PC-3 (cell line): ENCODE data around the gene TXNDC16. TPM values are rescaled to one million over a fixed set of nuclear protein-coding genes. Genes with fewer than 3 reads are reported as not detected.

Experiments used
- ATAC-seq: fragments of 200-7000 bp; cut with Tn5 transposase; 2 replicates; pipeline ENCODE4 v1.9.1; 2020; ENCODE audit warnings: mild to moderate bottlenecking, moderate library complexity
- BruUV-seq: library from RNA; stranded (reverse); fragments of 400-500 nt; replicated peaks from 2 replicates; lab custom pipeline; 2021; lab: Mats Ljungman, UMichigan
- CTCF ChIA-PET: fragments of 300-600 bp; sonication (Branson Sonifier 250); formaldehyde crosslinking; loops from one replicate; lab custom pipeline; 2022; ENCODE audit warnings: antibody characterized with exemption; lab: Charles Lee
- POLR2A ChIA-PET: fragments of 300-600 bp; sonication (Branson Sonifier 250); formaldehyde crosslinking; loops from one replicate; lab custom pipeline; 2022; ENCODE audit warnings: antibody characterized with exemption; ENCODE audit not compliant: unreplicated experiment; lab: Charles Lee
- DNase-seq: peaks from one replicate; pipeline ENCODE4 v3.0.0-alpha.2; 2015
- H2AFZ ChIP-seq: fragments of 300-600 bp; sonication (generic); 2 replicates; pipeline ENCODE4 v1.6.0; 2016; ENCODE audit warnings: antibody characterized with exemption, low read length
- H3F3A ChIP-seq: fragments of 300-600 bp; sonication (generic); one replicate; pipeline ENCODE4 v1.6.0; 2017; ENCODE audit warnings: antibody characterized with exemption, low read length, control low read depth, mild to moderate bottlenecking; ENCODE audit not compliant: unreplicated experiment
- H3K27ac ChIP-seq: fragments of 300-600 bp; sonication (generic); 2 replicates; pipeline ENCODE4 v1.5.1; 2016; ENCODE audit warnings: mild to moderate bottlenecking, low read length
- H3K27me3 ChIP-seq: fragments of 300-600 bp; sonication (generic); 2 replicates; pipeline ENCODE4 v1.6.1; 2016; ENCODE audit warnings: low read length, mixed read lengths
- H3K36me3 ChIP-seq: fragments of 300-600 bp; sonication (generic); 2 replicates; pipeline ENCODE4 v1.6.1; 2016; ENCODE audit warnings: low read depth, mixed run types, low read length, mixed read lengths
- H3K4me1 ChIP-seq: fragments of 300-600 bp; sonication (generic); 2 replicates; pipeline ENCODE4 v1.5.1; 2016; ENCODE audit warnings: low read length; ENCODE audit not compliant: insufficient read depth
- H3K4me2 ChIP-seq: fragments of 300-600 bp; sonication (generic); 2 replicates; pipeline ENCODE4 v1.6.0; 2016; ENCODE audit warnings: low read length
- H3K4me3 ChIP-seq: fragments of 300-600 bp; sonication (generic); 2 replicates; pipeline ENCODE4 v1.5.1; 2016; ENCODE audit warnings: mild to moderate bottlenecking, low read length, mixed read lengths
- H3K79me2 ChIP-seq: fragments of 300-600 bp; sonication (generic); 2 replicates; pipeline ENCODE4 v1.6.1; 2017; ENCODE audit warnings: low read length, mixed read lengths
- H3K9ac ChIP-seq: fragments of 300-600 bp; sonication (generic); 2 replicates; pipeline ENCODE4 v1.6.0; 2016; ENCODE audit warnings: mild to moderate bottlenecking, low read length
- H3K9me2 ChIP-seq: fragments of 300-600 bp; sonication (generic); replicated peaks from 2 replicates; pipeline ENCODE4 v1.6.1; 2016; ENCODE audit warnings: mixed run types, low read length, mixed read lengths
- H3K9me3 ChIP-seq: fragments of 300-600 bp; sonication (generic); 2 replicates; pipeline ENCODE4 v1.6.1; 2016; ENCODE audit warnings: low read length, mixed read lengths
- H4K20me1 ChIP-seq: fragments of 300-600 bp; sonication (generic); 2 replicates; pipeline ENCODE4 v1.6.1; 2016; ENCODE audit warnings: low read length, mixed read lengths
- CTCF ChIP-seq: fragments of 300-600 bp; sonication (generic); conservative IDR thresholded peaks from 2 replicates; pipeline ENCODE4 v1.5.1; 2017; ENCODE audit warnings: antibody characterized with exemption, low read depth, mild to moderate bottlenecking, low read length
- EZH2 ChIP-seq: fragments of 300-600 bp; sonication (generic); IDR thresholded peaks from one replicate; pipeline ENCODE4 v1.6.1; 2017; ENCODE audit warnings: antibody characterized with exemption, mild to moderate bottlenecking, low read length; ENCODE audit not compliant: unreplicated experiment
- EZH2phosphoT487 ChIP-seq: fragments of 300-600 bp; sonication (generic); IDR thresholded peaks from 2 replicates; pipeline ENCODE4 v1.6.1; 2018; ENCODE audit warnings: mild to moderate bottlenecking, antibody characterized with exemption, low read length, borderline replicate concordance
- intact Hi-C: fragments of 100-400 bp; cut with micrococcal nuclease; formaldehyde crosslinking; loops from 2 replicates; pipeline ENCODE4 v1.9.0; 2023
- total RNA-seq: library from RNA; depleted of rRNA; stranded (reverse); fragments of >200 nt; gene quantifications from 2 replicates; pipeline ENCODE4 v1.2.3, GENCODE V29; 2014; rRNA removed

TXNDC16 gene
- total RNA-seq, 1 experiment from 2014 or later: 4.0 TPM

- Histone ChIP-seq H3F3A (no peaks in the 10 kb centered on the region), H2AFZ (no peak overlapping the region), H3K9me3 (no peaks in the 10 kb centered on the region), H3K4me1 (peaks cover 24% of the 10 kb centered on the region), H3K4me2 (no peak overlapping the region), H3K36me3 (no peaks in the 10 kb centered on the region), H3K9ac (no peak overlapping the region), H3K27ac (no peak overlapping the region), H3K4me3 (no peak overlapping the region), H3K9me2 (no peaks in the 10 kb centered on the region), H4K20me1 (no peaks in the 10 kb centered on the region), H3K27me3 (no peaks in the 10 kb centered on the region), H3K79me2 (no peaks in the 10 kb centered on the region)
- DNase-seq: no peak
- ChIA-PET CTCF (no interaction called here), POLR2A (no interaction called here)
- TF ChIP-seq EZH2phosphoT487 (no peak), EZH2 (no peak), CTCF (no peak)
- no TSS peak for BruUV-seq
- no peak for ATAC-seq
- intact Hi-C loops: no loop called here
These were observed 156.6 kb downstream of the TXNDC16 start for GRCh38 chr14:52395728-52396127.

GRCh38 chr14:52391881-52392615 lies 160.3 kb downstream of the TXNDC16 start:
- Histone ChIP-seq H3K79me2 (no peaks in the 10 kb centered on the region), H3K4me1 (peaks cover 24% of the 10 kb centered on the region), H3F3A (no peaks in the 10 kb centered on the region), H3K9ac (peak overlapping the region; percentile 5; the same call in 1 of the 2 replicates), H3K27ac (peak overlapping the region; percentile 77), H2AFZ (no peak overlapping the region), H3K36me3 (no peaks in the 10 kb centered on the region), H3K27me3 (no peaks in the 10 kb centered on the region), H3K9me3 (no peaks in the 10 kb centered on the region), H3K4me3 (peak overlapping the region; percentile 26; the same call in 1 of the 2 replicates), H3K4me2 (peak overlapping the region; percentile 71), H4K20me1 (no peaks in the 10 kb centered on the region), H3K9me2 (no peaks in the 10 kb centered on the region)
- intact Hi-C loops: loop anchor here (1.0 to 5.0 kb wide), 7 partner anchors 23 to 90 kb away; no protein-coding TSS in a partner anchor
- TF ChIP-seq CTCF (no peak), EZH2 (no peak), EZH2phosphoT487 (no peak)
- ChIA-PET POLR2A (interaction anchor here (0.6 kb wide), 3 partner anchors 8 to 91 kb away, joined by 4 to 14 read pairs (median 6); no protein-coding TSS in a partner anchor), CTCF (interaction anchor here (0.5 to 0.9 kb wide), 2 partner anchors 8 to 245 kb away, joined by 5 to 9 read pairs; no protein-coding TSS in a partner anchor)
- ATAC-seq: peak; percentile 91
- no TSS peak for BruUV-seq
- peak; percentile 98 for DNase-seq

Other genes with a start within 250 kb of the TXNDC16 start
- gene PTGER2, start 238.2 kb downstream of the TXNDC16 start, total RNA-seq: 4.6 and 4.7 TPM in 2 replicates
- 0.63 and 0.91 TPM in 2 replicates for gene GPR137C, start 331 bp upstream of the TXNDC16 start, total RNA-seq
- 151 and 207 TPM in 2 replicates for gene ERO1A, start 143.1 kb upstream of the TXNDC16 start, total RNA-seq
- 193 and 232 TPM in 2 replicates for gene PSMC6, start 154.7 kb upstream of the TXNDC16 start, total RNA-seq
- 11.1 and 14.1 TPM in 2 replicates for gene STYX, start 177.7 kb upstream of the TXNDC16 start, total RNA-seq
- gene GNPNAT1, start 239.1 kb upstream of the TXNDC16 start, total RNA-seq: 38.2 and 44.5 TPM in 2 replicates